ENCODE measurements around the gene MEF2C. TPM values are rescaled to one million over a fixed set of nuclear protein-coding genes. Genes with fewer than 3 reads are reported as not detected.
A peak's percentile ranks its signal among the peaks of the same experiment; 100 is the strongest.

Gene MEF2C
- total and polyA plus RNA-seq, 2 experiments from 2014 or later = 0.97 to 1.6 TPM

GRCh38 chr5:88680253-88681132 lies 202.5 kb downstream of the MEF2C start:
- Histone ChIP-seq H3K36me3 (ENCODE audit: insufficient read depth) (no peaks in the 10 kb centered on the region), H3K27me3 (ENCODE audit: insufficient read depth) (peaks cover 98% of the 10 kb centered on the region), H3K4me2 (peak overlapping the region; percentile 78), H3F3A (replicated peaks; ENCODE audit: low read depth) (peaks cover 17% of the 10 kb centered on the region), H3K79me2 (replicated peaks; ENCODE audit: insufficient read depth) (no peaks in the 10 kb centered on the region), H3K4me3 (peak overlapping the region; percentile 57), H3K4me1 (ENCODE audit: insufficient read depth) (peaks cover 65% of the 10 kb centered on the region), H2AFZ (no peak overlapping the region; the same call in 1 of the 2 replicates), H4K20me1 (replicated peaks; ENCODE audit: insufficient read depth) (0 out of 2 replicates have a peak, but pooled peaks cover 6% of the 10 kb centered on the region), H3K27ac (ENCODE audit: low read depth) (no peak overlapping the region), H3K9me2 (ENCODE audit: insufficient read depth) (no peaks in the 10 kb centered on the region)
- H3K4me1 Mint-ChIP-seq = peaks cover 54% of the 10 kb centered on the region
- no peaks in the 10 kb centered on the region; the same call in 2 of the 3 replicates for H3K9me3 Mint-ChIP-seq
- ATAC-seq = peak; percentile 66
- TF ChIP-seq EZH2phosphoT487 (IDR thresholded peaks at IDR 0.05; ENCODE audit: unreplicated experiment) (peak; percentile 83), NANOG (IDR thresholded peaks at IDR 0.05; ENCODE audit: borderline replicate concordance) (no peak), CTCF (conservative IDR thresholded peaks at IDR 0.05; ENCODE audit: low read depth in 2 of 2) (peak; percentile 81 to 92), EZH2 (IDR thresholded peaks at IDR 0.05; ENCODE audit: low read depth, unreplicated experiment) (peak; percentile 75)
- H3K27ac Mint-ChIP-seq = no peak overlapping the region
- H3K36me3 Mint-ChIP-seq (ENCODE audit: low read depth) = no peaks in the 10 kb centered on the region
- H3K27me3 Mint-ChIP-seq (ENCODE audit: insufficient read depth, low read depth, poor library complexity) = peaks cover 96% of the 10 kb centered on the region
- DNase-seq (ENCODE audit: low spot score) = peak; percentile 84
- peak overlapping the region; percentile 65 for H3K4me3 Mint-ChIP-seq

- H4K20me1 ChIP-seq (replicated peaks; ENCODE audit: insufficient read depth) = 0 out of 2 replicates have a peak, but pooled peaks cover 6% of the 10 kb centered on the region
- H3K27ac Mint-ChIP-seq = no peak overlapping the region
- H3K27me3 Mint-ChIP-seq (ENCODE audit: insufficient read depth, low read depth, poor library complexity) = peaks cover 96% of the 10 kb centered on the region
- peaks cover 20% of the 10 kb centered on the region for H3F3A ChIP-seq (replicated peaks; ENCODE audit: low read depth)
- H3K9me2 ChIP-seq (ENCODE audit: insufficient read depth) = no peaks in the 10 kb centered on the region
- no peaks in the 10 kb centered on the region for H3K36me3 Mint-ChIP-seq (ENCODE audit: low read depth)
- no peak overlapping the region for H3K27ac ChIP-seq (ENCODE audit: low read depth)
- no peaks in the 10 kb centered on the region for H3K36me3 ChIP-seq (ENCODE audit: insufficient read depth)
- peaks cover 53% of the 10 kb centered on the region for H3K4me1 Mint-ChIP-seq
- no peaks in the 10 kb centered on the region for H3K79me2 ChIP-seq (replicated peaks; ENCODE audit: insufficient read depth)
- peak overlapping the region; percentile 78 for H3K4me2 ChIP-seq
- peaks cover 67% of the 10 kb centered on the region for H3K4me1 ChIP-seq (ENCODE audit: insufficient read depth)
- peak overlapping the region; percentile 62 for H3K4me3 Mint-ChIP-seq
- peaks cover 98% of the 10 kb centered on the region for H3K27me3 ChIP-seq (ENCODE audit: insufficient read depth)
- TF ChIP-seq NANOG (IDR thresholded peaks at IDR 0.05; ENCODE audit: borderline replicate concordance) = no peak
- peak; percentile 59 for TF ChIP-seq EZH2 (IDR thresholded peaks at IDR 0.05; ENCODE audit: low read depth, unreplicated experiment)
- no peak for TF ChIP-seq ZNF462 (CRISPR knock-in tag; IDR thresholded peaks at IDR 0.05)
- no peak for TF ChIP-seq CREB1 (CRISPR knock-in tag; IDR thresholded peaks at IDR 0.05; ENCODE audit: low read depth)
- no peak for TF ChIP-seq ZNF114 (CRISPR knock-in tag; IDR thresholded peaks at IDR 0.05)
- no peak for TF ChIP-seq ZNF331 (CRISPR knock-in tag; IDR thresholded peaks at IDR 0.05; ENCODE audit: low read depth)
- H2AFZ ChIP-seq = no peak overlapping the region
- ATAC-seq (no peak), DNase-seq (ENCODE audit: low spot score) (peak; percentile 70)
- H3K4me3 ChIP-seq = peak overlapping the region; percentile 57
- H3K9me3 Mint-ChIP-seq = no peaks in the 10 kb centered on the region; the same call in 2 of the 3 replicates
Measured at GRCh38 chr5:88679638-88680037, 203.3 kb downstream of the MEF2C start.
